Activated CD4-positive, alpha-beta T cell treated with anti-CD3 and anti-CD28 coated beads for 36 hours (primary cell): ENCODE data around the gene NRP1. TPM values are rescaled to one million over a fixed set of nuclear protein-coding genes. Genes with fewer than 3 reads are reported as not detected.
"Not testable (repeated sequence)": the region's sequence is repeated elsewhere in the genome, so short reads cannot be mapped to it uniquely, and the experiment has no call there.

Experiments
- ATAC-seq: fragments of 200-7000 bp; cut with Tn5 transposase; one replicate; pipeline ENCODE4 v1.10.0; 2021; ENCODE audit warnings: mild to moderate bottlenecking, moderate library complexity
- CTCF ChIA-PET: fragments of 350-600 bp; sonication (Branson Sonifier 250); formaldehyde crosslinking; loops from one replicate; lab custom pipeline; 2021; ENCODE audit warnings: antibody characterized with exemption; lab: Charles Lee
- POLR2A ChIA-PET: fragments of 350-600 bp; sonication (Branson Sonifier 250); formaldehyde crosslinking; loops from one replicate; lab custom pipeline; 2021; ENCODE audit warnings: antibody characterized with exemption, inconsistent platforms; lab: Charles Lee
- DNase-seq: peaks from one replicate; pipeline ENCODE4 v3.0.0-alpha.2; 2020
- H3K27ac Mint-ChIP-seq: one replicate; pipeline ENCODE4 v1.8.0; 2021; ENCODE audit warnings: mixed read lengths
- H3K27me3 Mint-ChIP-seq: one replicate; pipeline ENCODE4 v1.8.0; 2021; ENCODE audit warnings: mixed read lengths
- H3K36me3 Mint-ChIP-seq: one replicate; pipeline ENCODE4 v1.8.0; 2021; ENCODE audit warnings: low read depth, mixed read lengths
- H3K4me1 Mint-ChIP-seq: one replicate; pipeline ENCODE4 v1.8.0; 2021; ENCODE audit warnings: mixed read lengths
- H3K4me3 Mint-ChIP-seq: one replicate; pipeline ENCODE4 v1.8.0; 2021; ENCODE audit warnings: mild to moderate bottlenecking, moderate library complexity, mixed read lengths
- H3K9me3 Mint-ChIP-seq: one replicate; pipeline ENCODE4 v1.8.0; 2021; ENCODE audit warnings: low read depth, mixed read lengths
- intact Hi-C, 2 experiments: fragments of 100-400 bp; cut with DNase I in 1 of 2; cut with micrococcal nuclease in 1 of 2; formaldehyde crosslinking; loops; one replicate each; pipeline versions ENCODE4 v1.14.2 to v1.15.1; 2022 to 2024; cut with DNase I, micrococcal nuclease
- total RNA-seq, 2 experiments: library from RNA; stranded (reverse); gene quantifications; one replicate each; pipeline ENCODE4 v1.2.3, GENCODE V29; 2021

The NRP1 gene
- total RNA-seq, 2 experiments from 2014 or later = 0.21 to 0.44 TPM

GRCh38 chr10:33303988-33304387 is 30.5 kb downstream of the NRP1 start:
- Mint-ChIP-seq H3K36me3 (no peaks in the 10 kb centered on the region), H3K9me3 (no peaks in the 10 kb centered on the region), H3K27me3 (no peaks in the 10 kb centered on the region), H3K4me3 (no peak overlapping the region), H3K27ac (no peak overlapping the region), H3K4me1 (peaks cover 13% of the 10 kb centered on the region)
- intact Hi-C loops = no loop called here
- CTCF ChIA-PET = interaction anchor here (0.6 kb wide), 1 partner anchor 747 kb away, joined by 3 read pairs; no protein-coding TSS in a partner anchor
- no peak for ATAC-seq
- no peak for DNase-seq
- POLR2A ChIA-PET = no interaction called here

DNA sequence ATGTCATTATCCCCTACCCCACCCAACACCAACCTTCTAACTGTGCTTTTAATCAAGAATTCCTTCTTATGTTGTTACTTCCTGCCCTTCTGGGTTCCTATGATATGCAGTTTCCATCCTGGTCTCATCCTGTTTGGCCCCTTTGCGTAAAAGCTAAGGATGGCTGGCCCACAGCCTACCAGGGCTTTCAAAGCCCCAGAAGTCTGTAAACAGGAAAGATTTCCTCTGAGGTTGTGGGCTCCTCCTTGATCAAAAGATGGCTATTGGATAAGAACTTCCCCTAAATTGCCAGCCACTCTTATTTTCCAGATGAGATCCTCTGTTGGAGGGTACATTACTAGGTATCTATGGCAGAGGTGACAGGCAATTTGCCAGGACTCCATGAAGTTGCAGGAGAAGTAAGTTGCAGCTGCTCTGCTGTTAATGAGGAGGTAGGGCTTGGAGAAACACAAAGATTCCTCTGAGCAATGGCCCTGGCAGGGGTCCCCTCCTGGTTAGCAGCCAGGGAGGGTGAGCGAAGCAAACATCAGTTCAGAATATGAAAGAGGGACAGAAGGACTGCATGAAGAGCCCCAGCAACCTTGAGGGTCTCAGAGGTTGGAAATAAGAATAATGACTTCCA is 32.1 kb downstream of the NRP1 start:
- no peaks in the 10 kb centered on the region for H3K9me3 Mint-ChIP-seq
- H3K36me3 Mint-ChIP-seq = no peaks in the 10 kb centered on the region
- H3K4me1 Mint-ChIP-seq = peaks cover 21% of the 10 kb centered on the region
- intact Hi-C loops = no loop called here
- no peak for ATAC-seq
- ChIA-PET CTCF (interaction anchor here (1.2 kb wide), 1 partner anchor 109 kb away, joined by 4 read pairs; no protein-coding TSS in a partner anchor), POLR2A (no interaction called here)
- H3K27ac Mint-ChIP-seq = no peak overlapping the region
- H3K27me3 Mint-ChIP-seq = no peaks in the 10 kb centered on the region
- no peak overlapping the region for H3K4me3 Mint-ChIP-seq
- no peak for DNase-seq

- H3K4me3 Mint-ChIP-seq = no peak overlapping the region
- ChIA-PET POLR2A (no interaction called here), CTCF (no interaction called here)
- no peak for DNase-seq
- no peaks in the 10 kb centered on the region for H3K27me3 Mint-ChIP-seq
- H3K4me1 Mint-ChIP-seq = peaks cover 21% of the 10 kb centered on the region
- intact Hi-C loops = no loop called here
- H3K36me3 Mint-ChIP-seq = no peaks in the 10 kb centered on the region
- no peak overlapping the region for H3K27ac Mint-ChIP-seq
- ATAC-seq = no peak
- no peaks in the 10 kb centered on the region for H3K9me3 Mint-ChIP-seq
Measured at GRCh38 chr10:33301097-33301789, 33.2 kb downstream of the NRP1 start.

DNA sequence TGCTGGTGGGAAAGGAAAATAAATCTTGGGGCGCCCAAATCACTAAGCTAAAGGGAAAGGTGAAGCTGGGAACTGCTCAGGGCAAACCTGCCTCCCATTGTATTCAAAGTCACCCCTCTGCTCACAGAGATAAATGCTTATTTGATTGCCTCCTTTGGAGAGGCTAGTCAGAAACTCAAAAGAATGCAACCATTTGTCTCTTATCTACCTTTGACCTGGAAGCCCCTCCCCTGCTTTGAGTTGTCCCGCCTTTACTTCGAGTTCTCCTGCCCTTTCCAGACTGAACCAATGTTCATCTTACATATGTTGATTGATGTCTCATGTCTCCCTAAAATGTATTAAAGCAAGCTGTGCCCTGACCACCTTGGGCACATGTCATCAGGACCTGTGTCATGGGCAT is 33.9 kb downstream of the NRP1 start:
- DNase-seq, POLR2A ChIA-PET, H3K9me3 Mint-ChIP-seq, H3K27ac Mint-ChIP-seq, ATAC-seq, H3K27me3 Mint-ChIP-seq, intact Hi-C loops, H3K36me3 Mint-ChIP-seq, H3K4me3 Mint-ChIP-seq: not testable (repeated sequence)
- CTCF ChIA-PET = interaction anchor here (0.6 to 1.0 kb wide), 2 partner anchors 107 to 307 kb away, joined by 3 to 4 read pairs; no protein-coding TSS in a partner anchor
- peaks cover 21% of the 10 kb centered on the region for H3K4me1 Mint-ChIP-seq

DNA sequence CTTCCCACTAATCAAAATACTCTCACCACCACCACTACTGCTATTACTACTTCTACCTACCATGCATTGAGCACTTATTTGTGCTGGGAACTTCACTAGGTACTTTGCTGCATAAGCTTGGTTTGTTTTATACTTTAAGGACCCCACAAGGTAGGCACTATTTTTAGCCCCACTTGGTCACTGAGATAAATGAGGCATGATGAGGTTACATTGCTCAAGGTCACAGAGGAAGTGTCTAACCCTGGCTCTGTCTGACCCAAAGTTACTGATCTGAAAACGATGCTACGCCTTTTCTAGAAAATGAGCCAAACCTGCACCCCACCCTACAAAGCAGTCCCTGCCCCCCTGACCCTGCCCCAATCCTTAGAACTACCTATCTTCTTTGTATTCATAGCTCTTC is 35.6 kb downstream of the NRP1 start:
- no peak for DNase-seq
- no peak overlapping the region for H3K27ac Mint-ChIP-seq
- H3K4me3 Mint-ChIP-seq = no peak overlapping the region
- ATAC-seq = no peak
- intact Hi-C loops = no loop called here
- POLR2A ChIA-PET = interaction anchor here (0.6 kb wide), 1 partner anchor 898 kb away, joined by 3 read pairs; no protein-coding TSS in a partner anchor
- no peaks in the 10 kb centered on the region for H3K9me3 Mint-ChIP-seq
- H3K4me1 Mint-ChIP-seq = peaks cover 21% of the 10 kb centered on the region
- no peaks in the 10 kb centered on the region for H3K36me3 Mint-ChIP-seq
- H3K27me3 Mint-ChIP-seq = no peaks in the 10 kb centered on the region
- CTCF ChIA-PET = interaction anchor here (0.6 kb wide), 1 partner anchor 258 kb away, joined by 3 read pairs; no protein-coding TSS in a partner anchor

DNA sequence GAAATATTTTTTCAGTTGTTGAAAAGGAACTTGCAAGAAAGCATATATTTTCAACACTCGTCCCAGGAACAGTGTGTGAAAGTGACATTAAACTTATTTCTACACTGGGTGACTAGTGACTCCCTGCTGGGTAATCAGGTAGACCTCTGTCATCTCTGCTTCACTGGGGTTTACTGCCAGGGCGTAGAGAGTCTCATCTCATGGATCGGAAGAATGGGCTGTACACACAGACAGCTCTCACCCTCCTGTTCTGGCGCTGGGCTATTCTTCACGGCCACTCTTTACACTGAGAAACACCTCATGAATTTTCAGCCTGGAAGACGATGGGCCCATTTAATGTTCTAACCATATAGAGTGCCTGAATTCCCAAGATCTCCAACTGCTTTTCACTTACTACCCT is 36.4 kb downstream of the NRP1 start:
- ChIA-PET CTCF (interaction anchor here (0.6 kb wide), 1 partner anchor 259 kb away, joined by 3 read pairs; no protein-coding TSS in a partner anchor), POLR2A (no interaction called here)
- intact Hi-C loops = no loop called here
- Mint-ChIP-seq H3K4me3 (no peak overlapping the region), H3K36me3 (no peaks in the 10 kb centered on the region), H3K27ac (no peak overlapping the region), H3K4me1 (peaks cover 21% of the 10 kb centered on the region), H3K27me3 (no peaks in the 10 kb centered on the region), H3K9me3 (no peaks in the 10 kb centered on the region)
- ATAC-seq (no peak), DNase-seq (no peak)

DNA sequence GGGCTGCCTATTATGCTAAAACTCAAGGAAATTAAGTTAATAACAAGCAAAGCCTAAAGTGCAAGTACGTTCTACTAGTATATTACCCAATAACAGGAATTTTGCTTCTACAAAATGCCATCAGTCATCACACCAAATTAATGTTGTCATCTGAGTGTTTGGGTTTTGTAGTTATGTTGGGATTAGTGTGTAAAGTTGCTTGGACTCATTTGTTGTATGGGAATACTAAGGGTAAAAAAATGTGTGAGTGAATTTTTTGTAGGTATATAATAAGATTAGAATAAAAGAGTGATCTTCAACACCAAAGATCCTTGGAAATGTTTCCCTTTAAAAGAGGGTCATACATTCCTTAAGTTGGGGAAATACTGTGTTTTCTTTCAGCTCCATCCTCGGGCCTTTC is 38.6 kb downstream of the NRP1 start:
- no peaks in the 10 kb centered on the region for H3K9me3 Mint-ChIP-seq
- H3K27me3 Mint-ChIP-seq = peaks cover 4% of the 10 kb centered on the region
- ATAC-seq (no peak), DNase-seq (no peak)
- ChIA-PET CTCF (no interaction called here), POLR2A (no interaction called here)
- no peak overlapping the region for H3K4me3 Mint-ChIP-seq
- H3K4me1 Mint-ChIP-seq = peaks cover 8% of the 10 kb centered on the region
- no peak overlapping the region for H3K27ac Mint-ChIP-seq
- intact Hi-C loops = no loop called here
- no peaks in the 10 kb centered on the region for H3K36me3 Mint-ChIP-seq

- intact Hi-C loops = no loop called here
- H3K4me3 Mint-ChIP-seq = no peak overlapping the region
- ATAC-seq = no peak
- no peak overlapping the region for H3K27ac Mint-ChIP-seq
- H3K4me1 Mint-ChIP-seq = peaks cover 6% of the 10 kb centered on the region
- ChIA-PET POLR2A (no interaction called here), CTCF (interaction anchor here (0.7 kb wide), 1 partner anchor 83 kb away, joined by 4 read pairs; no protein-coding TSS in a partner anchor)
- H3K9me3 Mint-ChIP-seq = no peaks in the 10 kb centered on the region
- peaks cover 8% of the 10 kb centered on the region for H3K27me3 Mint-ChIP-seq
- H3K36me3 Mint-ChIP-seq = no peaks in the 10 kb centered on the region
- DNase-seq = no peak
Measured at GRCh38 chr10:33293531-33294170, 40.8 kb downstream of the NRP1 start.

DNA sequence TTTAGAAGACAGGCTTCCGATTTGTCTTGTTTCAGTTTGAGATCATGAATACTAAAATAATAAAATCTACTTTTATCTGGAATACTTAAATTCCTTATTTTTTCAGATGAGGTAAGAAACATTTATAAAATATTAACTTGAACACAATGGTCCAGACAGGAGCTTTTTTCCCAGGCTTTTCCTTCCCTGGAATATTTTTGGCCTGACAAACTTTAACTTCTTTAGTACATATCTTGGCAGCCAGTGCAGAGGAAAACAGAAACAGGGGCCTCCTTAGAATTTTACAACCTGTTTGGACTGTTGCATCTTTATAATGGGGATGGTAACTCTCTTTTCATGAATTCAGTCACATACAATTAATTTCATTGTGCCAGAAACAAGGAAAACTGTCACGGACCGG is 41.4 kb downstream of the NRP1 start:
- no peak for ATAC-seq

GRCh38 chr10:33291053-33291592 is 43.3 kb downstream of the NRP1 start:
- ATAC-seq (no peak), DNase-seq (no peak)
- no peaks in the 10 kb centered on the region for H3K36me3 Mint-ChIP-seq
- H3K27ac Mint-ChIP-seq = no peak overlapping the region
- H3K27me3 Mint-ChIP-seq = peaks cover 12% of the 10 kb centered on the region
- intact Hi-C loops = no loop called here
- CTCF ChIA-PET = no interaction called here
- POLR2A ChIA-PET = no interaction called here
- no peaks in the 10 kb centered on the region for H3K4me1 Mint-ChIP-seq
- H3K9me3 Mint-ChIP-seq = no peaks in the 10 kb centered on the region
- no peak overlapping the region for H3K4me3 Mint-ChIP-seq

More for the DNA sequence above, 41.4 kb downstream of the NRP1 start:
- POLR2A ChIA-PET = no interaction called here
- Mint-ChIP-seq H3K9me3 (no peaks in the 10 kb centered on the region), H3K36me3 (no peaks in the 10 kb centered on the region), H3K27ac (no peak overlapping the region), H3K27me3 (peaks cover 12% of the 10 kb centered on the region), H3K4me1 (no peaks in the 10 kb centered on the region), H3K4me3 (no peak overlapping the region)
- no peak for DNase-seq
- CTCF ChIA-PET = no interaction called here
- intact Hi-C loops = no loop called here

- ChIA-PET CTCF (no interaction called here), POLR2A (no interaction called here)
- H3K36me3 Mint-ChIP-seq = no peaks in the 10 kb centered on the region
Measured at GRCh38 chr10:33290321-33291052, 44.0 kb downstream of the NRP1 start.

More at GRCh38 chr10:33290321-33291052, 44.0 kb downstream of the NRP1 start:
- peaks cover 15% of the 10 kb centered on the region for H3K27me3 Mint-ChIP-seq
- H3K4me3 Mint-ChIP-seq = no peak overlapping the region
- DNase-seq = no peak
- no peak overlapping the region for H3K27ac Mint-ChIP-seq
- intact Hi-C loops = no loop called here
- no peaks in the 10 kb centered on the region for H3K9me3 Mint-ChIP-seq
- ATAC-seq = no peak
- no peaks in the 10 kb centered on the region for H3K4me1 Mint-ChIP-seq
